Choroid plexus epithelial cell (primary cell): ENCODE data around the gene THAP8.

Experiments used
- DNase-seq: peaks from one replicate; pipeline ENCODE4 v3.0.0-alpha.2; 2010; ENCODE audit warnings: low read depth
- H3K4me3 ChIP-seq: 2 replicates; pipeline ENCODE4 v1.5.1; 2011; ENCODE audit warnings: low read depth, mild to moderate bottlenecking, control low read depth, low read length, moderate library complexity
- TF ChIP-seq, protein P1 (sequence below): conservative IDR thresholded peaks from 2 replicates; pipeline ENCODE4 v1.5.1; 2011; ENCODE audit warnings: low read depth, mild to moderate bottlenecking, control low read depth, inconsistent platforms, low read length, moderate library complexity

The THAP8 gene

DNA sequence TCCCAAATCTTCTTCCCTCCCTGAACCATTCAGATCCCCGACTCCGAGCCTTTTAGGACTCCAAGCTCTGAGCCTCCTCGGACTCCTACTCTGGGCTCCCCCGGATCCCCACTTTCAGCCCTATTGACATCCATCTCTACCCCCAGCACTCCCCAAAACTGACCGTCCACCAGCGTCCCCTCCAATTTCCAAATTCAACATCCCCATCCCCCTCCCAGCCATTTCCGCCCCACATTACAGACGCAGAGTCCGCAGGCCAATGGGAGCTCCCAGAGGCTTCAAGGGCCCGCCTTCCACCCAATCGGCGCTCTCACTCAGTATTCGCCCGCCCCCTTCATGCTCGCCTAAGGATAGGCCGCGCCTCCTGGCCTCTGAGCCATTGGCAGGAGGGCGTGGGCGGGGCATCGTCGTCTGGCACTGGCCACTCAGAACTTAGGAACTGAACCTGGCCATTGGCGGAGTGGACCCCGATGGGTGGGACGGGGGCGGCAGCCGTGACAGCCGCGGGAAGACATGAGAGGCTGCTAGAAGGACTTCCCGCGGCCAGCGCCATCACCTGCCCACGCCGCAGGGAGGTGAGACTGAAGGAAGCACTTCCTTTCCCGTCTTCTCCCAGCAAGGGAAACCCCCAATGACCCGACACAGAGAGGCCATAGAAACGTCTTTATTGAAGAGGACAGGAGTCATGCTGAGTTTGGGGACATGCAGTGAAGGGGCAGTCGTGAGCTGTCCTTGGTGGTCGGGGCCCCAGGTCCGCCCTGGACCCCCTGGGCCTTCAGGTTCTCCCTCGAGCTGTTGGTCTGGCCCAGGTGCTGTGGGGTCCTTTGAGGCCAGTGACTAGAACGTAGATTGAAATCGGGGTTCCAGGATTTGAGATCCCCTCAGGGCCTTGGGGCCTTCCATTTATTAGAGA, 39.8 kb downstream of the THAP8 start, which contains the start of gene ALKBH6:
ALKBH6 (minus strand) TSS at position 202 of the 913 bp plus-strand sequence. CDS start 816 bp downstream, outside the sequence.
- peak within 1 kb of the TSS; percentile 66 for H3K4me3 ChIP-seq
- DNase-seq, result peak; percentile 99
- TF ChIP-seq, protein P1, sequence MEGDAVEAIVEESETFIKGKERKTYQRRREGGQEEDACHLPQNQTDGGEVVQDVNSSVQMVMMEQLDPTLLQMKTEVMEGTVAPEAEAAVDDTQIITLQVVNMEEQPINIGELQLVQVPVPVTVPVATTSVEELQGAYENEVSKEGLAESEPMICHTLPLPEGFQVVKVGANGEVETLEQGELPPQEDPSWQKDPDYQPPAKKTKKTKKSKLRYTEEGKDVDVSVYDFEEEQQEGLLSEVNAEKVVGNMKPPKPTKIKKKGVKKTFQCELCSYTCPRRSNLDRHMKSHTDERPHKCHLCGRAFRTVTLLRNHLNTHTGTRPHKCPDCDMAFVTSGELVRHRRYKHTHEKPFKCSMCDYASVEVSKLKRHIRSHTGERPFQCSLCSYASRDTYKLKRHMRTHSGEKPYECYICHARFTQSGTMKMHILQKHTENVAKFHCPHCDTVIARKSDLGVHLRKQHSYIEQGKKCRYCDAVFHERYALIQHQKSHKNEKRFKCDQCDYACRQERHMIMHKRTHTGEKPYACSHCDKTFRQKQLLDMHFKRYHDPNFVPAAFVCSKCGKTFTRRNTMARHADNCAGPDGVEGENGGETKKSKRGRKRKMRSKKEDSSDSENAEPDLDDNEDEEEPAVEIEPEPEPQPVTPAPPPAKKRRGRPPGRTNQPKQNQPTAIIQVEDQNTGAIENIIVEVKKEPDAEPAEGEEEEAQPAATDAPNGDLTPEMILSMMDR, result no peak

DNA sequence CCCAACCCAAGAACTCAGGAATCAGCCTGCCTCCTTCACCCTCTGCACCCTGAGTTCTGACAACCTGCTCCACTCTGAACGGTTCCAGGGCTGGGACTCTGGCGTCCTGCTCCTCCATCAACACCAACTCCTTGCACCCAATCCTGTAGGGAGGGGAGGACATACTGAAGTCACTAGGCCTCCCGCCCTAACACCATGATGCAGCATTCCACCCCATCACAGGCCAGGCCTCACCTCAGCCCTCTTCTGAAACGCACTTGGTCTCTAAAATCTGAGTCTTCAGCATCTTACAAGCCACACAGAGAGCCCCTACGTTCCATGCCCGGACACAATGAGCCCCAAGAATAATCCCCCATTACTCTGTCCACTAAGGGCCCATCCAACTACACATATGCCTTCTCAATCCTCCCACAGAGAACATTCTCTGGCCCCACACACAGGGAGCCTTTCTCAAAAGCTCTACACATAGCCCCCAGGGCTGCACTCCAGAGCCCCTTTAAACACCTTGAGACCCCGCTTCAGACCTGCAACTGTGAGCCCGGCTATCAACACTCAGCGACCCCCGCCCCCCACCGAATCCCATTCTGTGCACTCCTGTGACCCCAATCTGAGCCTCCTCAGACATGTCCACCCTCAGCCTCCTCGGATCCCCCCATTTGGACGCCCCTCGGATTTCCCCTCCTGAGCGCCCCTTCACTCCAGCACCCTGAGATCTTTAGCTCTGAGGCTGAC, 40.6 kb downstream of the THAP8 start:
- no peak for DNase-seq
- TF ChIP-seq, protein P1, result no peak

DNA sequence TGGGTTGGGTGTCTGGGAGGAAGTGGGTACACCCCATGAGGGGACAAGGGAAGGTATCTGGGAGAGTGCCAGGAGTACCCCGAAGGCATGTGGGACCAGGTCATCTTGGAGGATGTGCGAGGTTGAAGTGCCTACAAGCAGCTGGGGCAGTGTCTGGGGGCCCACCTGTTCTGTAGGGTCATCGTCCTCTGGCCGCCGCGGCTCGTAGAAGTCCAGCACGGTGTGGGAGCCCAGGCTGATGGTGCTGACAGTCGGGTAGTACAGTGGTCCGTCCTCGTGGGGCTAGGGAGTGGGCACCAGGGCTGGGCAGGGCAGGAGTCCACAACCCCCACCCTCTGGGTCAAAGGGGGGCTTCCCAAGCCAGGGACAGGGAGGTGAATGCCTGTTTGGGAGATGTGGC, 43.7 kb downstream of the THAP8 start:
- no peak for DNase-seq
- H3K4me3 ChIP-seq, result no peak overlapping the region
- TF ChIP-seq, protein P1, result no peak

More for the DNA sequence above, 40.6 kb downstream of the THAP8 start:
- H3K4me3 ChIP-seq, result peak overlapping the region; percentile 66

DNA sequence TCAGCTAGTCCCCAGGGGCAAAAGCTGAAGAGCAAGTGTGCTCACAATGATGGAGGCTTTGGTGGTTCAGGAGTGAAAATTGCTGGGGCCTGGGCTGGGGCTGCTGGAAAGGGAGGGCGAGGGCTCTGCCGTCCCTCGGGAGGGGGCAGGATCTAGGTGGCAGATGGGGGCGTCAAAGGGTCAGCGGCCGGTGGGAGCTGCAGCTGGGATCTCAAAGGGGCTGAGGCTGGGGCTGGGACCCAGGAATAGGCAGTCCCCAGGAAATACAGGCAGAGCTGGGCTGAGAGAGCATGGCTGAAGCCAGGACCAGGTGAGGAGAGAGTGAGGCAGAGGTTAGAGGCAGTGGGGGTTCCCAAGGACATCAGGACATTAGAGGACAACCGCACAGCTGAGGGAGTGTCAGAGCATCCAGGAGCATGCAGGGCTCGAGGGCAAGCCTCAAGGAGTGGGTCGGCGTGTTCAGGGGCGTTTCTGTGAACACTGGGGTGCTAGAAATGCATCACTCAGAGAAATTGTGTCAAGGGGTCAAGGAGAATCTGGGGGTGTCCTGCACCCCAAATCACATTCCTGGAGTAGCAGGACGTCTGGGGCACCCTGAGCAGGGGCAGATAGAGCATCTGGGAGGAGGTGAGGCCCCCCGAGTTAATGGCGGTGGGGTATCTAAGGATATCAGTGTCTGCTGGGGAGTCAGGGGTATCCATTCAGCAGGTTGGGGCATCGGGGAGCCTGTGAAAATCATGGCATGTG, 44.3 kb downstream of the THAP8 start:
- TF ChIP-seq, protein P1, result no peak
- DNase-seq, result no peak
- H3K4me3 ChIP-seq, result peak overlapping the region; percentile 50

DNA sequence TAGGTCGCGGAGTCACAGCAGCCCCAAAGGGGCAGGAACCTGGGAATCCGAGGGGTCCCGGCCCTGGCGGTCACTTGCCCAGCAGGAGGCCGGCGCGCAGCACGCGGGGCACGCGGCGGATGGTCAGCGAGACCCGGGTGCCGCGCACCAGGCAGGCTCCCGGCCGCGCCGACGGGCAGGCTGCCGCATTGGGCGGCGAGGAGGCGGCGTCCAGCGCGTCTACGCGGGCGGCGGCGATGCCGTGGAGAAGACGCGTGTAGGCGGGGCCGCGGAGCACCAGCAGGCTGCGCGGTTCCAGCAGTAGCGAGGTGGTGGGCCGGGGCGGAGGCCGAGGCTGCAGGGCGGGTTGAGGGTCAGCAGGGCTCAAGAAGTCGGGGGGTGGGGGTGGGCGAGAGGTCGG, 44.9 kb downstream of the THAP8 start:
- DNase-seq, result peak; percentile 64
- peak overlapping the region; percentile 50 for H3K4me3 ChIP-seq
- TF ChIP-seq, protein P1, result no peak

DNA sequence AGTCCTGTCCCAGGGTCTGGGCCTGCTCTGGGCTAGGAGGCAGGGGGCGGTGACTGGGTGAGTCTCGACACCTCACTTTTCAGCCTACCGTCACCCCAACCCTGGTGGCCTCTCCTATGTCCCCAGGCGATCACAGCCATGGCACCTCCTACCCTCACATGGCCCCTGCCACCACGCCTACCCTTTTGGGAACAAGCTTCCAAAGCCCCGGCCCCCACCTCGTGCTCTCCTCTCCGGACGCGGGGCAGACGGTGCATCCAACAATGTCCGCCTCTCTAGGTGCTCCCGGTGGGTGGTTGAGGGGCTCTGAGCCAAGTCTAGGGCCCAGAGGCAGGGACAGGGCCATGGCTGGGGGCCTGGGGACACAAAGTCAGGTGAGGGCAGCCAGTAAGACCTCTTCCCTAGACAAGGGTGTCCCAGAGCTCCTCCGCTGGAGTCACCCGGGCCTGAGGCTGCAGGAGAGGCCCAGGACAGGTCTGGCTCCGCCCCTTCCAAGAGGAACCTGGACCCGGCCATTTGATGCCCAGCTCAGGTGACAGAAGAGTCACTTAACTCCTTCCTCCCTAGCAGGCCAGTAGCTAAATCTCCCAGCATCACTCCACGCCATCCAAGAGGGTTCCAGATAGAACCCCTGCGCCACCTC, 45.6 kb downstream of the THAP8 start, which contains the start of gene SYNE4:
SYNE4 (minus strand) TSS at position 478 of the 643 bp plus-strand sequence; CDS start at position 346, 132 bp downstream.
- H3K4me3 ChIP-seq, result peak within 1 kb of the TSS; percentile 50
- TF ChIP-seq, protein P1, result no peak
- no peak for DNase-seq
